Activated CD8-positive, alpha-beta memory T cell treated with anti-CD3 and anti-CD28 coated beads, Interleukin-2, amount 10 ng/mL, durations not matched to agents 7 days and 5 days (primary cell): ENCODE results near the gene THBD. TPM values are rescaled to one million over a fixed set of nuclear protein-coding genes. Genes with fewer than 3 reads are reported as not detected.

ENCODE experiments used
- ATAC-seq: fragments of 150-1000 bp; cut with Tn5 transposase; one replicate; pipeline ENCODE4 v1.10.0; 2021; ENCODE audit warnings: moderate library complexity
- CTCF ChIA-PET: fragments of 350-600 bp; sonication (Branson Sonifier 250); formaldehyde crosslinking; loops from one replicate; lab custom pipeline; 2021; ENCODE audit warnings: antibody characterized with exemption; lab: Charles Lee
- DNase-seq: peaks from one replicate; pipeline ENCODE4 v3.0.0-alpha.2; 2020
- H3K27ac Mint-ChIP-seq: one replicate; pipeline ENCODE4 v1.8.0; 2021; ENCODE audit warnings: mild to moderate bottlenecking, mixed read lengths
- H3K27me3 Mint-ChIP-seq: one replicate; pipeline ENCODE4 v1.8.0; 2021; ENCODE audit warnings: mixed read lengths
- H3K36me3 Mint-ChIP-seq: one replicate; pipeline ENCODE4 v1.8.0; 2021; ENCODE audit warnings: mild to moderate bottlenecking, mixed read lengths
- H3K4me1 Mint-ChIP-seq: one replicate; pipeline ENCODE4 v1.8.0; 2021; ENCODE audit warnings: mixed read lengths
- H3K4me3 Mint-ChIP-seq: one replicate; pipeline ENCODE4 v1.8.0; 2021; ENCODE audit warnings: mild to moderate bottlenecking, moderate library complexity, mixed read lengths
- H3K9me3 Mint-ChIP-seq: one replicate; pipeline ENCODE4 v1.8.0; 2022; ENCODE audit warnings: low read depth, mixed read lengths
- total RNA-seq, 2 experiments: library from RNA; stranded (reverse); gene quantifications; one replicate each; pipeline ENCODE4 v1.2.3, GENCODE V29; 2021

Gene THBD, protein sequence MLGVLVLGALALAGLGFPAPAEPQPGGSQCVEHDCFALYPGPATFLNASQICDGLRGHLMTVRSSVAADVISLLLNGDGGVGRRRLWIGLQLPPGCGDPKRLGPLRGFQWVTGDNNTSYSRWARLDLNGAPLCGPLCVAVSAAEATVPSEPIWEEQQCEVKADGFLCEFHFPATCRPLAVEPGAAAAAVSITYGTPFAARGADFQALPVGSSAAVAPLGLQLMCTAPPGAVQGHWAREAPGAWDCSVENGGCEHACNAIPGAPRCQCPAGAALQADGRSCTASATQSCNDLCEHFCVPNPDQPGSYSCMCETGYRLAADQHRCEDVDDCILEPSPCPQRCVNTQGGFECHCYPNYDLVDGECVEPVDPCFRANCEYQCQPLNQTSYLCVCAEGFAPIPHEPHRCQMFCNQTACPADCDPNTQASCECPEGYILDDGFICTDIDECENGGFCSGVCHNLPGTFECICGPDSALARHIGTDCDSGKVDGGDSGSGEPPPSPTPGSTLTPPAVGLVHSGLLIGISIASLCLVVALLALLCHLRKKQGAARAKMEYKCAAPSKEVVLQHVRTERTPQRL
- total RNA-seq: not detected

DNA sequence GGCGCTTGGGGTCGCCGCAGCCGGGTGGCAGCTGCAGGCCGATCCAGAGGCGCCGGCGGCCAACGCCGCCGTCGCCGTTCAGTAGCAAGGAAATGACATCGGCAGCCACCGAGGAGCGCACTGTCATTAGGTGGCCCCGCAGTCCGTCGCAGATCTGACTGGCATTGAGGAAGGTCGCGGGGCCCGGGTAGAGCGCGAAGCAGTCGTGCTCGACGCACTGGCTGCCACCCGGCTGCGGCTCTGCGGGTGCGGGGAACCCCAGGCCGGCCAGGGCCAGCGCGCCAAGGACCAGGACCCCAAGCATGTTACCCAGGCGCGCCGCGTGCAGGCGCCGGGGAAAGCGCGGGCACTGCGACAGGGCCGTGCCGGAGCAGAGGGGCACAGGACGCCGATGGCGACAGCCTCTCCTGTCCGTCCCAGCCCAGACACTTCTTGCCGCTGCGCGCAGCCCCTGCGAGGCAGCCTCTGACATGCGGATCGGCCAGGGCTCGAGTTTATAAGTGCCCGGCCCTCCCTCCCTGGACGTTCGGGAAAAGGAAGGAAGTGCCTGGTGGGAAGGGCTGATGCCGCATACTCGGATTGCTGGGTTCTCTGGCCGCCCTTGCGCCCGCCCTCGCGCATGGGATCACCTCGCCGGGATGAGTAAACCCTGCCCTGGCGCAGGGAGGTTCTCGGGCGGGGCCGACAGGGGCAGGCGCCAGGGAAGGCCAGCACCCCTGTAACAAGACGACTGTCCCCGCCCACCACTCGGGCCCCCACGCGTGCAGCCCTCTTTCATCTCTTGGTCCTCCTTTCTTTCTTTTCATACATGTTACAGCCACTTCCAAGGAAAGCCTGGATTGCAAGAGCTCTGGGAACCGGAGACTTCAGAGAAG, at the start of gene THBD:
Gene THBD, minus strand, starts transcription at position 472 of the 875 bp plus-strand sequence. Its CDS starts 168 bp downstream, at position 304.
- peaks cover 67% of the 10 kb centered on the region for H3K27me3 Mint-ChIP-seq
- CTCF ChIA-PET: interaction anchor here (1.0 to 2.3 kb wide), 4 partner anchors 37 to 292 kb away, joined by 3 to 8 read pairs (median 5); partner anchors contain the start of gene CD93
- no peak within 1 kb of the TSS for H3K27ac Mint-ChIP-seq

DNA sequence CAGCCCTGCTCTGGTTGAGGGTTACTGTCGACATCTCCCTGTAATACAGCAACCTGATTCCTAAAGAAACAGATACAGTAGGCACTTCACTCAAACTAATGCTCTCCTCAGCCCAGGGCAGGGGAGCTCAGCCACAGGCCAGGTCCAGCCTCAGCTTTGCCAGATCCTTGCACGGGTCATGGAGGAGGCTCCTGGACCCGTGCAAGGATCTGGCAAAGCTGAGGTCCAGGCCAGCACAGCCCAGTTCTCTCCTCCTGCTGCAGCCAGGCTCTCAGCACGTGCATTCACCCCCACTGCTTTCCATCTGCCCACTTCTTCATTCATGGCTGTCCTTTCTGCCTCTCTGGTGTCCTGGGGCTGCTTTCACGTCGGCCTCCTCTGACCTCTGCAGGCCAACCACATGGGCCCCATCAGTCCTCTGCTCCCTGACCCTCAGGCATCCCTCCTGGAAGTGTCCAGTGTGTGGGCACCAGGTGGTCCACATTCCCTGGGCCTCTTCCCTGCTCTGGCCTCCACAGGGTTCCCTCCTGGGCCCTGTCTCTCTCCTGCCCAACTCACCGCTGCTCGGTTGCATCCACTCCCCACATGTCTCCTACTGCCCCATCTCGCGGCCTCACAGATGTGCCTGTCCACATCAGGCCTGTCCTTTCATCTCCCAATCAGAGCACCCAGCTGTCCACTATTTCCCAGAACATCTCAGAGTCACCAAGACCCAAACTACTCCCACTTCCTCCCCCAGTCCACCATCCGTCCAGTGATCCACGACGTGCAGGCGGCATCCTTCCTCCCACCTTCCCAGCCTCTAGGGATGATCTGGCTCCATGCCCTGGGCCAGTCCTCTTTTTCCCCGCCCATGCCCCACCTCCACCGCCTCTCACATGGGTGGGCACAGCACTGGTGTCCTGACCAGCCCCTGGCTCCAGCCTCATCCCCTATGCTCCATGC, 48.4 kb upstream of the THBD start:
- Mint-ChIP-seq H3K36me3 (no peaks in the 10 kb centered on the region), H3K27ac (no peak overlapping the region), H3K4me1 (no peaks in the 10 kb centered on the region), H3K4me3 (no peak overlapping the region), H3K27me3 (peaks cover 3% of the 10 kb centered on the region), H3K9me3 (no peaks in the 10 kb centered on the region)
- CTCF ChIA-PET: no interaction called here
- DNase-seq: no peak
- no peak for ATAC-seq

More for the DNA sequence above, at the start of gene THBD:
- Mint-ChIP-seq H3K4me3 (no peak within 1 kb of the TSS), H3K36me3 (peaks cover 2% of the 10 kb centered on the region), H3K4me1 (peaks cover 10% of the 10 kb centered on the region), H3K9me3 (no peaks in the 10 kb centered on the region)
- DNase-seq: no peak
- peak; percentile 46 for ATAC-seq

DNA sequence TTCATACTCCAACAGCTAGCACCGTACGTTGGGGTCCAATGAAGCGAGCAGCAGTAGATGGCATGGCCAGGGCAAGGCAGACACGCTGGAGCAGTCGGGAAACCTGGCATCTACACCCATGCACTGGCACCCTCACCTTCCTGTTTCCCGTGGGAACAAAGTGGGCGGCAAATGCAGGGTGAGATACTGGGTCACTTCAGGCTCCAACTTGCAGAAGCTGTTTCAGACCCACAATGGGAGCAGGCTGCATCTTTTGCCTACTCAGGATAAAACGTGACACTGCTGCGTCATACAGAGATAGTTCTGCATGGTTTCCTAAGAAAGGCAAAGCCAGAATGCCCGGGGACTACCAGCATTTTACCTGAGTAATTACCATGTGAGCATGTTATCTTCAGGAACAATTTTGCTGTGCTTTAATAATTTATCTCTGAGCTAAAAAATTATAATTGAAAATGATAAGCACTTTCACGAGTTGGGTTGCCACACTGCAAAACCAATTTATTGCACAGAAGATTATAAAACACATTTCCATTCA, 47.6 kb upstream of the THBD start:
- H3K36me3 Mint-ChIP-seq: no peaks in the 10 kb centered on the region
- no peak for DNase-seq
- CTCF ChIA-PET: no interaction called here

DNA sequence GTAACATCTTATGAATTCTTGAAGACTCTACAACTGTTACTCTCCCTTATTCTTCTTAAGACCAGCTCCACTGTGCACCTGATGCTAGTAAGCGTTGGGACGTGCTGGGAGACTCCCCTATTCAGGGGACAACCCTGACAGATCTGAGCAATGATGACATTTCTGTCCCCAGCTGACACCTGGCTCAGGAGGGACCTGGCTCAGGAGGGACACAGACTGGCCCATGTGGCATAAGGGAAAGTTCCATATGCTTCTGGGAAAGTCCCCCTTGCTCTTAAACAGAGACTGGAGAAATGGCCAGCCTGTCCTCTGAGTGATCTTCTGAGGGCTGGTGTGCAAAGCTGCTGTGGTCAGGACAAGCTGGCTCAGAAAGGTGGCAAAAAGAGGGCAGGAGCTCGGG, 46.6 kb upstream of the THBD start:
- H3K27me3 Mint-ChIP-seq: peaks cover 5% of the 10 kb centered on the region
- H3K4me1 Mint-ChIP-seq: no peaks in the 10 kb centered on the region
- no peak for ATAC-seq

More for the DNA sequence above, 47.6 kb upstream of the THBD start:
- H3K27me3 Mint-ChIP-seq: peaks cover 5% of the 10 kb centered on the region
- H3K4me1 Mint-ChIP-seq: no peaks in the 10 kb centered on the region
- no peaks in the 10 kb centered on the region for H3K9me3 Mint-ChIP-seq
- no peak overlapping the region for H3K4me3 Mint-ChIP-seq
- H3K27ac Mint-ChIP-seq: no peak overlapping the region
- ATAC-seq: no peak

GRCh38 chr20:23095499-23095898, 46.0 kb upstream of the THBD start:
- DNase-seq: no peak
- CTCF ChIA-PET: interaction anchor here (0.6 kb wide), 1 partner anchor 38 kb away, joined by 3 read pairs; no protein-coding TSS in a partner anchor
- no peaks in the 10 kb centered on the region for H3K4me1 Mint-ChIP-seq
- ATAC-seq: no peak
- H3K9me3 Mint-ChIP-seq: no peaks in the 10 kb centered on the region
- no peaks in the 10 kb centered on the region for H3K36me3 Mint-ChIP-seq
- H3K4me3 Mint-ChIP-seq: no peak overlapping the region
- no peak overlapping the region for H3K27ac Mint-ChIP-seq
- H3K27me3 Mint-ChIP-seq: peaks cover 5% of the 10 kb centered on the region

More for the DNA sequence above, 46.6 kb upstream of the THBD start:
- CTCF ChIA-PET: interaction anchor here (0.6 kb wide), 1 partner anchor 37 kb away, joined by 3 read pairs; no protein-coding TSS in a partner anchor
- no peak for DNase-seq
- Mint-ChIP-seq H3K9me3 (no peaks in the 10 kb centered on the region), H3K27ac (no peak overlapping the region), H3K4me3 (no peak overlapping the region), H3K36me3 (no peaks in the 10 kb centered on the region)

DNA sequence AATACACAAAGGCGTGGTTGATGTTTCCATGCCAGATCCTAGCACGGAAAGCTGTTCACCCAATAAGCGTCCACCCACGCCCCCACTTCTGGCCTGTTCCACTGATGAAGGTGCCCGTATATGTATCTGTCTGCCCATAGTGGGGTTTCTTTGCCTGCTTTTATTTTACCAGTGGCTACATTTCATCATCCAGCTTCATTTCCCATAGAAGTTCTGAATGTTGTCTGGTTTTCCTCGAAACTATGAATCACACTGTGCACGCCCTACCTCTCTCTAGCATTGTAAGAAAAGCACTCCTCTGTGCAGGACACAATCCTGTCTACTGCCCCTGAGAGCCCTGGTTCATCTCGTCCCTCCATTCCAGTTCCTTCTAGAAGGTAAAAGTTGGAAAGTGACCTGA, 45.5 kb upstream of the THBD start:
- Mint-ChIP-seq H3K9me3 (no peaks in the 10 kb centered on the region), H3K4me3 (no peak overlapping the region), H3K36me3 (no peaks in the 10 kb centered on the region), H3K27ac (no peak overlapping the region), H3K4me1 (no peaks in the 10 kb centered on the region), H3K27me3 (peaks cover 9% of the 10 kb centered on the region)
- no peak for DNase-seq
- ATAC-seq: no peak
- CTCF ChIA-PET: no interaction called here

- Mint-ChIP-seq H3K4me3 (no peak overlapping the region), H3K9me3 (no peaks in the 10 kb centered on the region), H3K27ac (no peak overlapping the region), H3K36me3 (no peaks in the 10 kb centered on the region), H3K27me3 (peaks cover 9% of the 10 kb centered on the region), H3K4me1 (no peaks in the 10 kb centered on the region)
- DNase-seq (no peak), ATAC-seq (no peak)
- CTCF ChIA-PET: interaction anchor here (1.0 kb wide), 1 partner anchor 43 kb away, joined by 3 read pairs; no protein-coding TSS in a partner anchor
Observed at GRCh38 chr20:23094213-23094896, 44.9 kb upstream of the THBD start.

DNA sequence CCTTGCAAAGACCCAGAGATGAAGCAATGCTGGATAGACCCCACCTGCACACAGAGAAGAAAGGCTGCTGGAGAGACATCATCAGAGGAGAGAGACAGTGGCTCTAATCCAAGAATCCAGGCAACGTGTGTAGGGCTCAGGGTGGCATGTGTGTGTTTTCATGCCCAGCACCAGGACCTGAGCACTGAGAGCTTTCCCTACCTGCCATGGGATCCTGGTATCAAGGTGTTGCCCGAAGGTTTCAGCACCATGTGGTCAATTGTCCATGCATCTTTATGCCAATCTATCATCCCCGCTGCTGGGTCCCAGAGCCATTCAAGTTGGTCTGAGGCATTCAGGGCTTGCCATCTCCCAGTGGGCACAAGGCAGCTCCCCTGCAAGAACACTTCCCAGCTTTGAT, 44.1 kb upstream of the THBD start:
- no peaks in the 10 kb centered on the region for H3K9me3 Mint-ChIP-seq
- no peak overlapping the region for H3K4me3 Mint-ChIP-seq
- CTCF ChIA-PET: interaction anchor here (1.0 kb wide), 1 partner anchor 42 kb away, joined by 3 read pairs; no protein-coding TSS in a partner anchor
- no peaks in the 10 kb centered on the region for H3K4me1 Mint-ChIP-seq
- H3K27me3 Mint-ChIP-seq: peaks cover 9% of the 10 kb centered on the region
- no peak for ATAC-seq
- no peak for DNase-seq
- H3K27ac Mint-ChIP-seq: no peak overlapping the region
- no peaks in the 10 kb centered on the region for H3K36me3 Mint-ChIP-seq

- Mint-ChIP-seq H3K4me1 (no peaks in the 10 kb centered on the region), H3K4me3 (no peak overlapping the region), H3K9me3 (no peaks in the 10 kb centered on the region), H3K36me3 (no peaks in the 10 kb centered on the region), H3K27me3 (peaks cover 9% of the 10 kb centered on the region), H3K27ac (no peak overlapping the region)
- ATAC-seq (no peak), DNase-seq (no peak)
- CTCF ChIA-PET: no interaction called here
Observed at GRCh38 chr20:23092861-23093495, 43.5 kb upstream of the THBD start.

GRCh38 chr20:23092384-23092756, 42.9 kb upstream of the THBD start:
- Mint-ChIP-seq H3K4me3 (no peak overlapping the region), H3K27me3 (peaks cover 9% of the 10 kb centered on the region), H3K36me3 (no peaks in the 10 kb centered on the region), H3K27ac (no peak overlapping the region), H3K9me3 (no peaks in the 10 kb centered on the region), H3K4me1 (no peaks in the 10 kb centered on the region)
- CTCF ChIA-PET: no interaction called here
- ATAC-seq: no peak
- no peak for DNase-seq

- Mint-ChIP-seq H3K36me3 (no peaks in the 10 kb centered on the region), H3K4me1 (peaks cover 3% of the 10 kb centered on the region)
- no peak for ATAC-seq
Observed at GRCh38 chr20:23091721-23092383, 42.4 kb upstream of the THBD start.

More at GRCh38 chr20:23091721-23092383, 42.4 kb upstream of the THBD start:
- H3K27me3 Mint-ChIP-seq: peaks cover 9% of the 10 kb centered on the region
- no peak for DNase-seq
- no peaks in the 10 kb centered on the region for H3K9me3 Mint-ChIP-seq
- no peak overlapping the region for H3K27ac Mint-ChIP-seq
- CTCF ChIA-PET: no interaction called here
- H3K4me3 Mint-ChIP-seq: no peak overlapping the region
